MM.1S (cell line): ENCODE measurements around the gene SCGB3A2.

ENCODE experiments used
- EZH2 ChIP-seq: fragments of 300-600 bp; sonication (generic); optimal IDR thresholded peaks from 2 replicates; pipeline ENCODE3; 2017; ENCODE audit warnings: low read depth, mild to moderate bottlenecking, antibody characterized with exemption, low read length, mixed read lengths
- EZH2phosphoT487 ChIP-seq: fragments of 300-600 bp; sonication (generic); IDR thresholded peaks from 2 replicates; pipeline ENCODE4 v1.6.1; 2018; ENCODE audit warnings: antibody characterized with exemption, low read length
- TF ChIP-seq, protein P1 (sequence below): fragments of 300-600 bp; sonication (generic); IDR thresholded peaks from 2 replicates; pipeline ENCODE4 v1.5.1; 2016; ENCODE audit warnings: antibody characterized with exemption, low read length, mixed read lengths

DNA sequence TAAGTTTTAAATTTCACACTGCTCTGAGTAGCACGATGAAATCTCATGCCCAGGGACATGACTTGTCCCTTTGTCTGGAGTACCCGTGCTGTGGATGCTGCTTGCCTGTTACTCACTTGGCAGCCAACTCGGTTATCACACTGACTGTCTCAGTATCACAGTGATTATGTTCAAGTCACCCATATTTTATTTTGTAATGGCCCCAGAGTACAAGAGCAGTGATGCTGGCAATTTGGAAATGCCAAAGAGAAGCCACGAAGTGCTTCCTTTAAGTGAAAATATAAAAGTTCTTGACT, 22.8 kb upstream of the SCGB3A2 start:
- TF ChIP-seq, protein P1, sequence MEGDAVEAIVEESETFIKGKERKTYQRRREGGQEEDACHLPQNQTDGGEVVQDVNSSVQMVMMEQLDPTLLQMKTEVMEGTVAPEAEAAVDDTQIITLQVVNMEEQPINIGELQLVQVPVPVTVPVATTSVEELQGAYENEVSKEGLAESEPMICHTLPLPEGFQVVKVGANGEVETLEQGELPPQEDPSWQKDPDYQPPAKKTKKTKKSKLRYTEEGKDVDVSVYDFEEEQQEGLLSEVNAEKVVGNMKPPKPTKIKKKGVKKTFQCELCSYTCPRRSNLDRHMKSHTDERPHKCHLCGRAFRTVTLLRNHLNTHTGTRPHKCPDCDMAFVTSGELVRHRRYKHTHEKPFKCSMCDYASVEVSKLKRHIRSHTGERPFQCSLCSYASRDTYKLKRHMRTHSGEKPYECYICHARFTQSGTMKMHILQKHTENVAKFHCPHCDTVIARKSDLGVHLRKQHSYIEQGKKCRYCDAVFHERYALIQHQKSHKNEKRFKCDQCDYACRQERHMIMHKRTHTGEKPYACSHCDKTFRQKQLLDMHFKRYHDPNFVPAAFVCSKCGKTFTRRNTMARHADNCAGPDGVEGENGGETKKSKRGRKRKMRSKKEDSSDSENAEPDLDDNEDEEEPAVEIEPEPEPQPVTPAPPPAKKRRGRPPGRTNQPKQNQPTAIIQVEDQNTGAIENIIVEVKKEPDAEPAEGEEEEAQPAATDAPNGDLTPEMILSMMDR: no peak
- TF ChIP-seq EZH2phosphoT487 (no peak), EZH2 (no peak)
